WTC11 (cell line): Measurements from ENCODE around the gene CEACAM3.

Experiments used
- CREM ChIP-seq: sonication (generic); formaldehyde crosslinking; IDR thresholded peaks from 2 replicates; pipeline ENCODE4 v1.8.1; 2022; ENCODE audit warnings: mild to moderate bottlenecking, missing genetic modification reagents, moderate library complexity
- NR2C2 ChIP-seq: sonication (generic); formaldehyde crosslinking; IDR thresholded peaks from 2 replicates; pipeline ENCODE4 v1.8.0; 2022; ENCODE audit warnings: mild to moderate bottlenecking, missing genetic modification reagents
- NR3C1 ChIP-seq: sonication (generic); formaldehyde crosslinking; conservative IDR thresholded peaks from 2 replicates; pipeline ENCODE4 v1.8.1; 2023; ENCODE audit warnings: low read depth, mild to moderate bottlenecking, missing genetic modification reagents
- SMAD3 ChIP-seq: sonication (generic); formaldehyde crosslinking; IDR thresholded peaks from 2 replicates; pipeline ENCODE4 v1.8.0; 2022; ENCODE audit warnings: missing genetic modification reagents, mild to moderate bottlenecking, borderline replicate concordance
- TEAD4 ChIP-seq: sonication (generic); formaldehyde crosslinking; IDR thresholded peaks from 2 replicates; pipeline ENCODE4 v1.8.0; 2022; ENCODE audit warnings: mild to moderate bottlenecking, missing genetic modification reagents
- TP53 ChIP-seq: sonication (generic); formaldehyde crosslinking; IDR thresholded peaks from 2 replicates; pipeline ENCODE4 v1.8.1; 2023; ENCODE audit warnings: mild to moderate bottlenecking, missing genetic modification reagents
- ZNF121 ChIP-seq: sonication (generic); formaldehyde crosslinking; IDR thresholded peaks from 2 replicates; pipeline ENCODE4 v1.8.0; 2023; ENCODE audit warnings: missing genetic modification reagents
- TF ChIP-seq, protein P1 (sequence below): sonication (generic); formaldehyde crosslinking; conservative IDR thresholded peaks from 2 replicates; pipeline ENCODE4 v1.8.1; 2022; ENCODE audit warnings: mild to moderate bottlenecking, missing genetic modification reagents
- TF ChIP-seq, protein P2 (sequence below): sonication (generic); formaldehyde crosslinking; IDR thresholded peaks from 2 replicates; pipeline ENCODE4 v1.8.1; 2023; ENCODE audit warnings: mild to moderate bottlenecking, missing genetic modification reagents, moderate library complexity
- TF ChIP-seq, protein P3 (sequence below): sonication (generic); formaldehyde crosslinking; IDR thresholded peaks from 2 replicates; pipeline ENCODE4 v1.8.1; 2022; ENCODE audit warnings: low read depth, missing genetic modification reagents, borderline replicate concordance
- TF ChIP-seq, protein P4 (sequence below): fragments of 200-600 bp; IDR thresholded peaks from 2 replicates; pipeline ENCODE4 v1.8.0; 2022; ENCODE audit warnings: antibody characterized with exemption

DNA sequence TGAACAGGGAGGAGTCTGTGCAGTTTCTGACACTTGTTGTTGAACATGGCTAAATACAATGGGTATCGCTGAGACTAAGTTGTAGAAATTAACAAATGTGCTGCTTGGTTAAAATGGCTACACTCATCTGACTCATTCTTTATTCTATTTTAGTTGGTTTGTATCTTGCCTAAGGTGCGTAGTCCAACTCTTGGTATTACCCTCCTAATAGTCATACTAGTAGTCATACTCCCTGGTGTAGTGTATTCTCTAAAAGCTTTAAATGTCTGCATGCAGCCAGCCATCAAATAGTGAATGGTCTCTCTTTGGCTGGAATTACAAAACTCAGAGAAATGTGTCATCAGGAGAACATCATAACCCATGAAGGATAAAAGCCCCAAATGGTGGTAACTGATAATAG lies 25.0 kb upstream of the CEACAM3 start:
- TF ChIP-seq, protein P1, sequence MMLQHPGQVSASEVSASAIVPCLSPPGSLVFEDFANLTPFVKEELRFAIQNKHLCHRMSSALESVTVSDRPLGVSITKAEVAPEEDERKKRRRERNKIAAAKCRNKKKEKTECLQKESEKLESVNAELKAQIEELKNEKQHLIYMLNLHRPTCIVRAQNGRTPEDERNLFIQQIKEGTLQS (CRISPR knock-in tag): no peak
- TF ChIP-seq, protein P2, sequence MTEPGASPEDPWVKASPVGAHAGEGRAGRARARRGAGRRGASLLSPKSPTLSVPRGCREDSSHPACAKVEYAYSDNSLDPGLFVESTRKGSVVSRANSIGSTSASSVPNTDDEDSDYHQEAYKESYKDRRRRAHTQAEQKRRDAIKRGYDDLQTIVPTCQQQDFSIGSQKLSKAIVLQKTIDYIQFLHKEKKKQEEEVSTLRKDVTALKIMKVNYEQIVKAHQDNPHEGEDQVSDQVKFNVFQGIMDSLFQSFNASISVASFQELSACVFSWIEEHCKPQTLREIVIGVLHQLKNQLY (CRISPR knock-in tag): no peak
- TF ChIP-seq CREM (CRISPR knock-in tag) (no peak), TP53 (CRISPR knock-in tag) (no peak), NR3C1 (CRISPR knock-in tag) (no peak), TEAD4 (CRISPR knock-in tag) (no peak), ZNF121 (CRISPR knock-in tag) (no peak), NR2C2 (CRISPR knock-in tag) (no peak), SMAD3 (CRISPR knock-in tag) (no peak)
- TF ChIP-seq, protein P3, sequence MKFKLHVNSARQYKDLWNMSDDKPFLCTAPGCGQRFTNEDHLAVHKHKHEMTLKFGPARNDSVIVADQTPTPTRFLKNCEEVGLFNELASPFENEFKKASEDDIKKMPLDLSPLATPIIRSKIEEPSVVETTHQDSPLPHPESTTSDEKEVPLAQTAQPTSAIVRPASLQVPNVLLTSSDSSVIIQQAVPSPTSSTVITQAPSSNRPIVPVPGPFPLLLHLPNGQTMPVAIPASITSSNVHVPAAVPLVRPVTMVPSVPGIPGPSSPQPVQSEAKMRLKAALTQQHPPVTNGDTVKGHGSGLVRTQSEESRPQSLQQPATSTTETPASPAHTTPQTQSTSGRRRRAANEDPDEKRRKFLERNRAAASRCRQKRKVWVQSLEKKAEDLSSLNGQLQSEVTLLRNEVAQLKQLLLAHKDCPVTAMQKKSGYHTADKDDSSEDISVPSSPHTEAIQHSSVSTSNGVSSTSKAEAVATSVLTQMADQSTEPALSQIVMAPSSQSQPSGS: no peak
- TF ChIP-seq, protein P4, sequence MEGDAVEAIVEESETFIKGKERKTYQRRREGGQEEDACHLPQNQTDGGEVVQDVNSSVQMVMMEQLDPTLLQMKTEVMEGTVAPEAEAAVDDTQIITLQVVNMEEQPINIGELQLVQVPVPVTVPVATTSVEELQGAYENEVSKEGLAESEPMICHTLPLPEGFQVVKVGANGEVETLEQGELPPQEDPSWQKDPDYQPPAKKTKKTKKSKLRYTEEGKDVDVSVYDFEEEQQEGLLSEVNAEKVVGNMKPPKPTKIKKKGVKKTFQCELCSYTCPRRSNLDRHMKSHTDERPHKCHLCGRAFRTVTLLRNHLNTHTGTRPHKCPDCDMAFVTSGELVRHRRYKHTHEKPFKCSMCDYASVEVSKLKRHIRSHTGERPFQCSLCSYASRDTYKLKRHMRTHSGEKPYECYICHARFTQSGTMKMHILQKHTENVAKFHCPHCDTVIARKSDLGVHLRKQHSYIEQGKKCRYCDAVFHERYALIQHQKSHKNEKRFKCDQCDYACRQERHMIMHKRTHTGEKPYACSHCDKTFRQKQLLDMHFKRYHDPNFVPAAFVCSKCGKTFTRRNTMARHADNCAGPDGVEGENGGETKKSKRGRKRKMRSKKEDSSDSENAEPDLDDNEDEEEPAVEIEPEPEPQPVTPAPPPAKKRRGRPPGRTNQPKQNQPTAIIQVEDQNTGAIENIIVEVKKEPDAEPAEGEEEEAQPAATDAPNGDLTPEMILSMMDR: no peak
